HCT116 (cell line): ENCODE measurements around the gene SEMA4A.
"Not testable (repeated sequence)": the region's sequence is repeated elsewhere in the genome, so short reads cannot be mapped to it uniquely, and the experiment has no call there.

ENCODE experiments used
- ATF3 ChIP-seq: IDR thresholded peaks from 2 replicates; pipeline ENCODE4 v1.6.1; 2012
- CTCF ChIP-seq, 3 experiments: fragments of 200-600 bp in 1 of 3; sonication (generic) in 1 of 3; IDR thresholded peaks in 2 of 3; conservative IDR thresholded peaks in 1 of 3; 2 replicates each; pipeline ENCODE4 v1.5.1; 2012 to 2017; ENCODE audit warnings: low read depth in 2 of 3, low read length in 2 of 3, antibody characterized with exemption in 1 of 3, borderline replicate concordance in 1 of 3, control low read depth in 1 of 3, mild to moderate bottlenecking in 1 of 3, mixed read lengths in 1 of 3, mixed run types in 1 of 3, moderate library complexity in 1 of 3; ENCODE audit not compliant: insufficient read depth in 1 of 3
- EGR1 ChIP-seq: IDR thresholded peaks from 2 replicates; pipeline ENCODE4 v1.6.1; 2012; ENCODE audit warnings: low read depth
- EZH2 ChIP-seq: fragments of 200-600 bp; sonication (generic); IDR thresholded peaks from 2 replicates; pipeline ENCODE4 v1.6.1; 2017; ENCODE audit warnings: antibody characterized with exemption, mixed run types
- POLR2A ChIP-seq: IDR thresholded peaks from 2 replicates; pipeline ENCODE4 v1.7.0; 2011; ENCODE audit warnings: borderline replicate concordance; ENCODE audit not compliant: insufficient read depth, insufficient read length; ENCODE audit errors: extremely low read depth
- POLR2AphosphoS5 ChIP-seq: IDR thresholded peaks from 2 replicates; pipeline ENCODE4 v1.6.1; 2011; ENCODE audit warnings: mild to moderate bottlenecking, low read depth, low read length, moderate library complexity
- YY1 ChIP-seq: IDR thresholded peaks from 2 replicates; pipeline ENCODE4 v1.6.1; 2011; ENCODE audit warnings: low read length, low read depth, moderate library complexity, mild to moderate bottlenecking; ENCODE audit not compliant: insufficient replicate concordance; ENCODE audit errors: extremely low read depth
- TF ChIP-seq, protein P1 (sequence below): IDR thresholded peaks from 2 replicates; pipeline ENCODE4 v1.6.1; 2012; ENCODE audit warnings: low read depth
- TF ChIP-seq, protein P2 (sequence below): IDR thresholded peaks from 2 replicates; pipeline ENCODE4 v1.6.1; 2011; ENCODE audit warnings: mild to moderate bottlenecking, low read length, moderate library complexity; ENCODE audit not compliant: insufficient replicate concordance; ENCODE audit errors: extremely low read depth

DNA sequence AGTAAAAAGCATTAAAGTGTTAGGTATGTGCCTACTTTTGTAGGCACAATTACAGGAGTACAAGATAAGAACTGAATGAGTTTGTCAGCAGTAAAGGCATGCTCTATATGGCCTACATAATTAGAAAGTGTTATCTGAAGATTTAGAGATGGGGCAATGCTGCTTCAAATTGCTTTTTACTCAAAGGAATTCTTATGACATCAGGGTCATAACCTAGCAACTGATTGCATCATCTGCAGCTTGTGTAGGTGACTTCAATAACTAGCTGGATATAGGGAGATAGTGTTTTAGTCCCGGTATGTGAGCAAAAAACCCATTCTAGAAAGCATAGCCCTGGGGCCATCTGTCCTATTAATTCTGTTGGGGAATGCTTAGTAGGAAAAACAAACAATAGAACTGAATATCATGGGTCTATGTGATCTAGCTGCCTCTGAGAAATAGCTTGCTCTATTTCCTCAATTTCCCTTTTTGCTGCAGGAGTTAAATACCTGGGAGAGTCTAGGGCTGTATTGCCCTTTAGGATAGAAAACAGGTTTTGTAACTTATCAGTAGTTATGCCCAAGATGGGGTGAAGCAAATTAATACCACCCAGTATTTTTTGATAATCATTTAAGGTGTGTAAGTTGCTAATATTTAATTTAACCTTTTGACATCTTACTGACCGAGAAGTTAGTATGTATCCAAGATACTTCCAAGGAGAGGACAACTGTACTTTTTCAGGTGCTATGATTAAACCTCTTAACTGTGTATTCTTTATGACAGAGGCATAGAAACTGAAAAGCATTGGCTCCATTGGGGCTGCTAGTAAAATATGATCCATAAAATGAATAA, 33.2 kb downstream of the SEMA4A start:
- TF ChIP-seq POLR2AphosphoS5; YY1; ATF3; EZH2; CTCF (IDR thresholded peaks at IDR 0.05 in 2 of 3, conservative IDR thresholded peaks at IDR 0.05 in 1 of 3; ENCODE audit: borderline replicate concordance in 1 of 3, insufficient read depth in 1 of 3, low read depth in 2 of 3, low read length in 2 of 3); POLR2A; EGR1: not testable (repeated sequence)
- TF ChIP-seq, protein P1, sequence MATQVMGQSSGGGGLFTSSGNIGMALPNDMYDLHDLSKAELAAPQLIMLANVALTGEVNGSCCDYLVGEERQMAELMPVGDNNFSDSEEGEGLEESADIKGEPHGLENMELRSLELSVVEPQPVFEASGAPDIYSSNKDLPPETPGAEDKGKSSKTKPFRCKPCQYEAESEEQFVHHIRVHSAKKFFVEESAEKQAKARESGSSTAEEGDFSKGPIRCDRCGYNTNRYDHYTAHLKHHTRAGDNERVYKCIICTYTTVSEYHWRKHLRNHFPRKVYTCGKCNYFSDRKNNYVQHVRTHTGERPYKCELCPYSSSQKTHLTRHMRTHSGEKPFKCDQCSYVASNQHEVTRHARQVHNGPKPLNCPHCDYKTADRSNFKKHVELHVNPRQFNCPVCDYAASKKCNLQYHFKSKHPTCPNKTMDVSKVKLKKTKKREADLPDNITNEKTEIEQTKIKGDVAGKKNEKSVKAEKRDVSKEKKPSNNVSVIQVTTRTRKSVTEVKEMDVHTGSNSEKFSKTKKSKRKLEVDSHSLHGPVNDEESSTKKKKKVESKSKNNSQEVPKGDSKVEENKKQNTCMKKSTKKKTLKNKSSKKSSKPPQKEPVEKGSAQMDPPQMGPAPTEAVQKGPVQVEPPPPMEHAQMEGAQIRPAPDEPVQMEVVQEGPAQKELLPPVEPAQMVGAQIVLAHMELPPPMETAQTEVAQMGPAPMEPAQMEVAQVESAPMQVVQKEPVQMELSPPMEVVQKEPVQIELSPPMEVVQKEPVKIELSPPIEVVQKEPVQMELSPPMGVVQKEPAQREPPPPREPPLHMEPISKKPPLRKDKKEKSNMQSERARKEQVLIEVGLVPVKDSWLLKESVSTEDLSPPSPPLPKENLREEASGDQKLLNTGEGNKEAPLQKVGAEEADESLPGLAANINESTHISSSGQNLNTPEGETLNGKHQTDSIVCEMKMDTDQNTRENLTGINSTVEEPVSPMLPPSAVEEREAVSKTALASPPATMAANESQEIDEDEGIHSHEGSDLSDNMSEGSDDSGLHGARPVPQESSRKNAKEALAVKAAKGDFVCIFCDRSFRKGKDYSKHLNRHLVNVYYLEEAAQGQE = not testable (repeated sequence)
- TF ChIP-seq, protein P2, sequence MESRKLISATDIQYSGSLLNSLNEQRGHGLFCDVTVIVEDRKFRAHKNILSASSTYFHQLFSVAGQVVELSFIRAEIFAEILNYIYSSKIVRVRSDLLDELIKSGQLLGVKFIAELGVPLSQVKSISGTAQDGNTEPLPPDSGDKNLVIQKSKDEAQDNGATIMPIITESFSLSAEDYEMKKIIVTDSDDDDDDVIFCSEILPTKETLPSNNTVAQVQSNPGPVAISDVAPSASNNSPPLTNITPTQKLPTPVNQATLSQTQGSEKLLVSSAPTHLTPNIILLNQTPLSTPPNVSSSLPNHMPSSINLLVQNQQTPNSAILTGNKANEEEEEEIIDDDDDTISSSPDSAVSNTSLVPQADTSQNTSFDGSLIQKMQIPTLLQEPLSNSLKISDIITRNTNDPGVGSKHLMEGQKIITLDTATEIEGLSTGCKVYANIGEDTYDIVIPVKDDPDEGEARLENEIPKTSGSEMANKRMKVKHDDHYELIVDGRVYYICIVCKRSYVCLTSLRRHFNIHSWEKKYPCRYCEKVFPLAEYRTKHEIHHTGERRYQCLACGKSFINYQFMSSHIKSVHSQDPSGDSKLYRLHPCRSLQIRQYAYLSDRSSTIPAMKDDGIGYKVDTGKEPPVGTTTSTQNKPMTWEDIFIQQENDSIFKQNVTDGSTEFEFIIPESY = not testable (repeated sequence)
